Testis (tissue), 3 donors: ENCODE results near the gene TTC21B. TPM values are rescaled to one million over a fixed set of nuclear protein-coding genes. Genes with fewer than 3 reads are reported as not detected.

Experiments
- DNase-seq: peaks from one replicate; pipeline ENCODE4 v3.0.0-alpha.2; 2019
- H3K27ac ChIP-seq, 2 donors: fragments of 200-600 bp; sonication (generic); one replicate each; pipeline ENCODE4 v1.5.1; 2019
- H3K27me3 ChIP-seq: fragments of 200-600 bp; sonication (generic); one replicate; pipeline ENCODE4 v1.5.1; 2019
- H3K36me3 ChIP-seq: fragments of 200-600 bp; sonication (generic); one replicate; pipeline ENCODE4 v1.5.1; 2017; ENCODE audit warnings: low read depth; ENCODE audit errors: missing control alignments
- H3K4me1 ChIP-seq: fragments of 200-600 bp; sonication (generic); one replicate; pipeline ENCODE4 v1.5.1; 2019
- H3K4me3 ChIP-seq, 2 donors: fragments of 200-600 bp; sonication (generic); one replicate each; pipeline ENCODE4 v1.5.1; 2017 to 2019
- H3K9me3 ChIP-seq: fragments of 200-600 bp; sonication (generic); one replicate; pipeline ENCODE4 v1.5.1; 2017
- CTCF ChIP-seq, 3 experiments: fragments of 450-650 bp in 2 of 3; fragments of 200-600 bp in 1 of 3; sonication (generic) in 1 of 3; IDR thresholded peaks; one replicate each; pipeline ENCODE4 v1.5.1; 2016 to 2019; ENCODE audit warnings: antibody characterized with exemption in 3 of 3, mild to moderate bottlenecking in 2 of 3, moderate library complexity in 1 of 3
- POLR2A ChIP-seq: fragments of 450-650 bp; IDR thresholded peaks from one replicate; pipeline ENCODE4 v1.6.1; 2017; ENCODE audit warnings: antibody characterized with exemption, mild to moderate bottlenecking, moderate library complexity
- WGBS, 2 donors: methylation state at CpG; one replicate each; pipeline ENCODE4 v1.1.5; 2018; 5-methylcytosine and 5-hydroxymethylcytosine counted together
- intact Hi-C: fragments of 100-400 bp; cut with DNase I; formaldehyde crosslinking; loops from one replicate; pipeline ENCODE4 v1.15.1; 2023; ENCODE audit warnings: low total_unique reads
- polyA plus RNA-seq: library from polyadenylated mRNA; stranded (reverse); fragments of 350-450 nt; fragmentation: Illumina TruSeq; extraction: RNeasy Lipid Tissue Mini Kit (QIAGEN cat#74804); gene quantifications from one replicate; pipeline ENCODE4 v1.2.3, GENCODE V29; 2014; ENCODE audit warnings: low read depth, low replicate concordance; ENCODE audit not compliant: insufficient read depth
- total RNA-seq, 2 donors: library from RNA; depleted of rRNA; stranded (reverse); fragments of >200 nt; gene quantifications; one replicate each; pipeline ENCODE4 v1.2.3, GENCODE V29; 2016

TTC21B gene
- total and polyA plus RNA-seq, 3 donors from 2014 or later = 11.1 to 50.9 (median 46.6) TPM

- no peak for TF ChIP-seq CTCF (IDR thresholded peaks at IDR 0.05)
- TF ChIP-seq POLR2A = no peak
- no peaks in the 10 kb centered on the region for H3K4me1 ChIP-seq
- H3K27ac ChIP-seq = no peak overlapping the region
- WGBS, 2 donors = 98% methylated on average over 4 of the region's 4 CpGs
- intact Hi-C loops = no loop called here
- H3K27me3 ChIP-seq = no peaks in the 10 kb centered on the region
- H3K36me3 ChIP-seq = no peaks in the 10 kb centered on the region
- no peak for DNase-seq
- H3K9me3 ChIP-seq = no peaks in the 10 kb centered on the region
- no peak overlapping the region for H3K4me3 ChIP-seq
These were observed 8.2 kb upstream of the TTC21B start for GRCh38 chr2:165961818-165962217.

GRCh38 chr2:165959371-165959770 lies 5.8 kb upstream of the TTC21B start:
- Histone ChIP-seq H3K27ac (no peak overlapping the region), H3K4me1 (peaks cover 10% of the 10 kb centered on the region), H3K9me3 (no peaks in the 10 kb centered on the region), H3K27me3 (no peaks in the 10 kb centered on the region), H3K4me3 (no peak overlapping the region), H3K36me3 (no peaks in the 10 kb centered on the region)
- no peak for DNase-seq
- intact Hi-C loops = no loop called here
- TF ChIP-seq POLR2A (no peak), CTCF (IDR thresholded peaks at IDR 0.05) (no peak)
- 85 to 89% methylated on average over 4 of the region's 4 CpGs for WGBS, 2 donors

GRCh38 chr2:165958313-165958960 lies 4.9 kb upstream of the TTC21B start:
- WGBS, 2 donors = 70 to 90% methylated on average over 3 of the region's 3 CpGs

DNA sequence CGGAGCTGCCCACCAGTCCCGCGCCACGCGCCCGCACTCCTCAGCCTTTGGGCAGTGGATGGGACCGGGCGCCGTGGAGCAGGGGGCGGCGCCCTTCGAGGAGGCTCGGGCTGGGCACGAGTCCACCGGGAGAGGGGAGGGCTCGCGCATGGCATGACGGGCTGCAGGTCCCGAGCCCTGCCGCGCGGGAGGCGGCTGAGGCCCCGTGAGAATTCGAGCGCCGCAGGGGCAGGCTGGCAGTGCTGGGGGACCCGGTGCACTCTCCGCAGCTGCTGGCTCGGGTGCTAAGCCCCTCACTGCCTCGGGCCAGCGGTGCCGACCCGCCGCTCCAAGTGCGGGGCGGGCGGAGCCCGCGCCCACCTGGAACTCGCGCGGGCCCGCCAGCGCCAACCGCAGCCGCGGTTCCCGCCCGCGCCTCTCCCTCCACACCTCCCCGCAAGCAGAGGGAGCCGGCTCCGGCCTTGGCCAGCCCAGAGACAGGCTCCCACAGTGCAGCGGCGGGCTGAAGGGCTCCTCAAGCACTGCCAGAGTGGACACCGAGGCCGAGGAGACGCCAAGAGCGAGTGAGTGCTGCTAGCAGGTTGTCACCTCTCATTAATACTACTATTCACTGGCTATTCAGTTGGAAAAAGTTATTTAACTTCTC lies 3.6 kb upstream of the TTC21B start:
- Histone ChIP-seq H3K4me1 (peaks cover 19% of the 10 kb centered on the region), H3K9me3 (no peaks in the 10 kb centered on the region), H3K36me3 (no peaks in the 10 kb centered on the region), H3K4me3 (peak overlapping the region; percentile 46 to 54), H3K27me3 (no peaks in the 10 kb centered on the region), H3K27ac (no peak overlapping the region)
- WGBS, 2 donors = 58 to 87% methylated on average over 8 to 59 of the region's 60 CpGs
- peak; percentile 44 for DNase-seq
- intact Hi-C loops = no loop called here
- TF ChIP-seq CTCF (IDR thresholded peaks at IDR 0.05) (no peak), POLR2A (no peak)

More at GRCh38 chr2:165958313-165958960, 4.9 kb upstream of the TTC21B start:
- H3K36me3 ChIP-seq = no peaks in the 10 kb centered on the region
- no peak overlapping the region for H3K27ac ChIP-seq
- intact Hi-C loops = no loop called here
- TF ChIP-seq POLR2A (no peak), CTCF (IDR thresholded peaks at IDR 0.05) (no peak)
- H3K4me3 ChIP-seq = no peak overlapping the region
- no peaks in the 10 kb centered on the region for H3K9me3 ChIP-seq
- no peaks in the 10 kb centered on the region for H3K27me3 ChIP-seq
- peaks cover 11% of the 10 kb centered on the region for H3K4me1 ChIP-seq
- DNase-seq = no peak

GRCh38 chr2:165953306-165953654 lies 296 bp downstream of the TTC21B start:
- peak overlapping the region; percentile 70 to 80 for H3K4me3 ChIP-seq
- DNase-seq = no peak
- WGBS, 2 donors = 0 to 1% methylated on average over 6 to 24 of the region's 24 CpGs

More at GRCh38 chr2:165953306-165953654, 296 bp downstream of the TTC21B start:
- Histone ChIP-seq H3K36me3 (no peaks in the 10 kb centered on the region), H3K27ac (peak overlapping the region; percentile 81 to 88), H3K4me1 (peaks cover 23% of the 10 kb centered on the region), H3K9me3 (no peaks in the 10 kb centered on the region), H3K27me3 (no peaks in the 10 kb centered on the region)
- TF ChIP-seq CTCF (IDR thresholded peaks at IDR 0.05) = no peak
- TF ChIP-seq POLR2A = no peak
- intact Hi-C loops = no loop called here
